WTC11 (cell line): ENCODE results near the gene SMC3. TPM values are rescaled to one million over a fixed set of nuclear protein-coding genes. Genes with fewer than 3 reads are reported as not detected.

Experiments used
- ATAC-seq: fragments of 200-7000 bp; cut with Tn5 transposase; 2 replicates; pipeline ENCODE4 v1.10.0; 2021; ENCODE audit warnings: mild to moderate bottlenecking, moderate library complexity
- CTCF ChIA-PET: fragments of 300-600 bp; sonication (Branson Sonifier 250); formaldehyde crosslinking; loops from one replicate; lab custom pipeline; 2021; ENCODE audit warnings: antibody characterized with exemption; lab: Charles Lee
- POLR2A ChIA-PET: fragments of 350-600 bp; sonication (Branson Sonifier 250); formaldehyde crosslinking; loops from one replicate; lab custom pipeline; 2021; ENCODE audit warnings: antibody characterized with exemption; lab: Charles Lee
- DNase-seq: peaks from one replicate; pipeline ENCODE4 v3.0.0; 2021; ENCODE audit warnings: low spot score
- H3K27ac Mint-ChIP-seq: 2 replicates; pipeline ENCODE4 v1.8.0; 2021; ENCODE audit warnings: mixed read lengths
- H3K27me3 Mint-ChIP-seq: 2 replicates; pipeline ENCODE4 v1.8.0; 2021; ENCODE audit warnings: low read depth, mild to moderate bottlenecking, moderate library complexity, mixed read lengths
- H3K36me3 Mint-ChIP-seq: 2 replicates; pipeline ENCODE4 v1.8.0; 2021; ENCODE audit warnings: mixed read lengths
- H3K4me1 Mint-ChIP-seq: 2 replicates; pipeline ENCODE4 v1.8.0; 2022; ENCODE audit warnings: mixed read lengths
- H3K4me3 Mint-ChIP-seq: 2 replicates; pipeline ENCODE4 v1.8.0; 2021; ENCODE audit warnings: mild to moderate bottlenecking, moderate library complexity, mixed read lengths
- H3K9me3 Mint-ChIP-seq: 2 replicates; pipeline ENCODE4 v1.8.0; 2021; ENCODE audit warnings: mixed read lengths
- ATF6 ChIP-seq: sonication (generic); formaldehyde crosslinking; IDR thresholded peaks from 2 replicates; pipeline ENCODE4 v1.8.1; 2023; ENCODE audit warnings: mild to moderate bottlenecking, missing genetic modification reagents
- CBFB ChIP-seq: sonication (generic); formaldehyde crosslinking; IDR thresholded peaks from 2 replicates; pipeline ENCODE4 v1.8.1; 2022; ENCODE audit warnings: mild to moderate bottlenecking, low read depth, missing genetic modification reagents
- CREM ChIP-seq: sonication (generic); formaldehyde crosslinking; IDR thresholded peaks from 2 replicates; pipeline ENCODE4 v1.8.1; 2022; ENCODE audit warnings: mild to moderate bottlenecking, missing genetic modification reagents, moderate library complexity
- FOXP4 ChIP-seq: sonication (generic); formaldehyde crosslinking; IDR thresholded peaks from 2 replicates; pipeline ENCODE4 v1.8.0; 2022; ENCODE audit warnings: mild to moderate bottlenecking, missing genetic modification reagents
- HMGXB4 ChIP-seq: sonication (generic); formaldehyde crosslinking; IDR thresholded peaks from 2 replicates; pipeline ENCODE4 v1.8.1; 2023; ENCODE audit warnings: mild to moderate bottlenecking, moderate library complexity, missing genetic modification reagents
- JUN ChIP-seq: sonication (generic); formaldehyde crosslinking; IDR thresholded peaks from 2 replicates; pipeline ENCODE4 v1.8.0; 2023; ENCODE audit warnings: mild to moderate bottlenecking, missing genetic modification reagents
- NFE2L1 ChIP-seq: sonication (generic); formaldehyde crosslinking; IDR thresholded peaks from 2 replicates; pipeline ENCODE4 v1.8.1; 2023; ENCODE audit warnings: missing genetic modification reagents
- NR2C2 ChIP-seq: sonication (generic); formaldehyde crosslinking; IDR thresholded peaks from 2 replicates; pipeline ENCODE4 v1.8.0; 2022; ENCODE audit warnings: mild to moderate bottlenecking, missing genetic modification reagents
- PRDM15 ChIP-seq: sonication (generic); formaldehyde crosslinking; IDR thresholded peaks from 2 replicates; pipeline ENCODE4 v1.8.0; 2022; ENCODE audit warnings: missing genetic modification reagents
- RELA ChIP-seq: sonication (generic); formaldehyde crosslinking; IDR thresholded peaks from 2 replicates; pipeline ENCODE4 v1.8.1; 2022; ENCODE audit warnings: missing genetic modification reagents, mild to moderate bottlenecking, borderline replicate concordance
- SMAD4 ChIP-seq: sonication (generic); formaldehyde crosslinking; IDR thresholded peaks from 2 replicates; pipeline ENCODE4 v1.8.0; 2022; ENCODE audit warnings: mild to moderate bottlenecking, missing genetic modification reagents
- STAT6 ChIP-seq: sonication (generic); formaldehyde crosslinking; conservative IDR thresholded peaks from 2 replicates; pipeline ENCODE4 v1.8.1; 2023; ENCODE audit warnings: mild to moderate bottlenecking, low read depth, missing genetic modification reagents, moderate library complexity
- USF1 ChIP-seq: sonication (generic); formaldehyde crosslinking; IDR thresholded peaks from 2 replicates; pipeline ENCODE4 v1.8.0; 2022; ENCODE audit warnings: mild to moderate bottlenecking, missing genetic modification reagents
- ZBTB43 ChIP-seq: sonication (generic); formaldehyde crosslinking; IDR thresholded peaks from 2 replicates; pipeline ENCODE4 v1.8.1; 2023; ENCODE audit warnings: mild to moderate bottlenecking, missing genetic modification reagents
- ZNF219 ChIP-seq: sonication (generic); formaldehyde crosslinking; IDR thresholded peaks from 2 replicates; pipeline ENCODE4 v1.8.0; 2023; ENCODE audit warnings: missing genetic modification reagents, mild to moderate bottlenecking, borderline replicate concordance
- ZNF263 ChIP-seq: sonication (generic); formaldehyde crosslinking; IDR thresholded peaks from 2 replicates; pipeline ENCODE4 v1.8.1; 2022; ENCODE audit warnings: low read depth, mild to moderate bottlenecking, moderate library complexity, missing genetic modification reagents
- ZNF281 ChIP-seq: sonication (generic); formaldehyde crosslinking; IDR thresholded peaks from 2 replicates; pipeline ENCODE4 v1.8.0; 2023; ENCODE audit warnings: mild to moderate bottlenecking, missing genetic modification reagents
- total RNA-seq: library from RNA; stranded (reverse); gene quantifications from 3 replicates; pipeline ENCODE4 v1.2.3, GENCODE V29; 2021

The SMC3 gene
- total RNA-seq, 1 experiment from 2014 or later: 71.0 TPM

GRCh38 chr10:110560012-110560411, 7.5 kb upstream of the SMC3 start:
- H3K4me3 Mint-ChIP-seq: no peak overlapping the region
- H3K27ac Mint-ChIP-seq: no peak overlapping the region
- CTCF ChIA-PET: interaction anchor here (1.5 kb wide), 1 partner anchor 13 kb away, joined by 3 read pairs; no protein-coding TSS in a partner anchor

More at GRCh38 chr10:110560012-110560411, 7.5 kb upstream of the SMC3 start:
- TF ChIP-seq ZNF263 (CRISPR knock-in tag): no peak
- no peak for TF ChIP-seq CREM (CRISPR knock-in tag)
- TF ChIP-seq NR2C2 (CRISPR knock-in tag): no peak
- TF ChIP-seq JUN (CRISPR knock-in tag): no peak
- TF ChIP-seq HMGXB4 (CRISPR knock-in tag): no peak
- no peak for TF ChIP-seq RELA
- no peak for TF ChIP-seq ZNF281 (CRISPR knock-in tag)
- no peak for TF ChIP-seq NFE2L1
- no peak for TF ChIP-seq ZBTB43
- no peak for TF ChIP-seq ZNF219
- no peak for TF ChIP-seq SMAD4 (CRISPR knock-in tag)
- TF ChIP-seq PRDM15 (CRISPR knock-in tag): no peak
- TF ChIP-seq USF1 (CRISPR knock-in tag): no peak
- no peak for TF ChIP-seq FOXP4 (CRISPR knock-in tag)
- TF ChIP-seq ATF6 (CRISPR knock-in tag): no peak
- no peak for TF ChIP-seq CBFB
- no peak for TF ChIP-seq STAT6
- TF ChIP-seq, all 79 proteins: peak for 0
- Mint-ChIP-seq H3K9me3 (no peaks in the 10 kb centered on the region), H3K27me3 (peaks cover 4% of the 10 kb centered on the region), H3K4me1 (peaks cover 11% of the 10 kb centered on the region), H3K36me3 (no peaks in the 10 kb centered on the region)
- ATAC-seq: no peak
- POLR2A ChIA-PET: interaction anchor here (0.6 kb wide), 1 partner anchor 41 kb away, joined by 4 read pairs; no protein-coding TSS in a partner anchor
- no peak for DNase-seq
